Fibroblast of pulmonary artery (primary cell): ENCODE results near the gene CYP27B1.

ENCODE experiments used
- DNase-seq: peaks from one replicate; pipeline ENCODE4 v3.0.0-alpha.2; 2010; ENCODE audit warnings: low read depth
- H3K4me3 ChIP-seq: replicated peaks from 2 replicates; pipeline ENCODE4 v1.5.1; 2011; ENCODE audit warnings: low read depth, mild to moderate bottlenecking, control low read depth, low read length, moderate library complexity
- CTCF ChIP-seq: IDR thresholded peaks from 2 replicates; pipeline ENCODE4 v1.5.1; 2011; ENCODE audit warnings: mild to moderate bottlenecking, control low read depth, low read length, inconsistent platforms; ENCODE audit errors: missing control alignments

CYP27B1 gene

GRCh38 chr12:57783466-57783801 lies 16.6 kb upstream of the CYP27B1 start:
- peak overlapping the region; percentile 99 for H3K4me3 ChIP-seq
- TF ChIP-seq CTCF, result no peak
- DNase-seq, result no peak

GRCh38 chr12:57782608-57783465 lies 16.0 kb upstream of the CYP27B1 start, which contains the start of gene TSFM:
Gene TSFM (plus strand): TSS chr12:57782787. CDS start chr12:57782802, 15 bp downstream.
- H3K4me3 ChIP-seq, result peak within 1 kb of the TSS; percentile 99
- peak; percentile 96 for DNase-seq
- TF ChIP-seq CTCF, result peak; percentile 85

- peak overlapping the region; percentile 99 for H3K4me3 ChIP-seq
Observed at GRCh38 chr12:57782243-57782607, 15.3 kb upstream of the CYP27B1 start.

GRCh38 chr12:57781801-57782200 lies 14.9 kb upstream of the CYP27B1 start:
- H3K4me3 ChIP-seq, result no peak overlapping the region
- TF ChIP-seq CTCF, result no peak
- DNase-seq, result no peak

More at GRCh38 chr12:57782243-57782607, 15.3 kb upstream of the CYP27B1 start:
- DNase-seq, result no peak
- no peak for TF ChIP-seq CTCF

- H3K4me3 ChIP-seq, result no peak overlapping the region
- TF ChIP-seq CTCF, result no peak
- no peak for DNase-seq
Observed at GRCh38 chr12:57781244-57781643, 14.4 kb upstream of the CYP27B1 start.

GRCh38 chr12:57780284-57780897 lies 13.5 kb upstream of the CYP27B1 start:
- H3K4me3 ChIP-seq, result no peak overlapping the region

More at GRCh38 chr12:57780284-57780897, 13.5 kb upstream of the CYP27B1 start:
- DNase-seq, result no peak
- no peak for TF ChIP-seq CTCF
